H9 (cell line): ENCODE data around the gene KRT71. TPM values are rescaled to one million over a fixed set of nuclear protein-coding genes. Genes with fewer than 3 reads are reported as not detected.

Experiments used
- DNase-seq: peaks from one replicate; pipeline ENCODE4 v3.0.0-alpha.2; 2017
- H2AFZ ChIP-seq: one replicate; pipeline ENCODE4 v1.6.1; 2013; ENCODE audit warnings: mild to moderate bottlenecking, low read length, control low read depth, moderate library complexity
- H2AK5ac ChIP-seq: 2 replicates; pipeline ENCODE4 v1.6.1; 2013; ENCODE audit warnings: low read length, control low read depth, mixed read lengths; ENCODE audit not compliant: insufficient read length
- H2BK120ac ChIP-seq: one replicate; pipeline ENCODE4 v1.6.1; 2013; ENCODE audit warnings: low read depth, mild to moderate bottlenecking, low read length, control low read depth, inconsistent platforms; ENCODE audit not compliant: poor library complexity, severe bottlenecking
- H2BK12ac ChIP-seq: 2 replicates; pipeline ENCODE4 v1.6.1; 2013; ENCODE audit warnings: low read length, control low read depth, mixed read lengths, low read depth; ENCODE audit not compliant: insufficient read length
- H2BK15ac ChIP-seq: 2 replicates; pipeline ENCODE4 v1.6.1; 2013; ENCODE audit warnings: low read depth, low read length, control low read depth
- H2BK20ac ChIP-seq: one replicate; pipeline ENCODE4 v1.6.1; 2013; ENCODE audit warnings: low read depth, mild to moderate bottlenecking, low read length, control low read depth, inconsistent platforms; ENCODE audit not compliant: poor library complexity, severe bottlenecking
- H2BK5ac ChIP-seq: 2 replicates; pipeline ENCODE4 v1.6.1; 2013; ENCODE audit warnings: low read length, control low read depth, mixed read lengths; ENCODE audit not compliant: insufficient read length
- H3K14ac ChIP-seq: 2 replicates; pipeline ENCODE4 v1.6.1; 2013; ENCODE audit warnings: low read length, control low read depth; ENCODE audit not compliant: insufficient read depth
- H3K18ac ChIP-seq: 2 replicates; pipeline ENCODE4 v1.6.1; 2013; ENCODE audit warnings: low read depth, mild to moderate bottlenecking, mixed read lengths, low read length, control low read depth; ENCODE audit not compliant: insufficient read length
- H3K23ac ChIP-seq: 2 replicates; pipeline ENCODE4 v1.6.1; 2013; ENCODE audit warnings: low read length, control low read depth, mixed read lengths, low read depth; ENCODE audit not compliant: insufficient read length
- H3K23me2 ChIP-seq: 2 replicates; pipeline ENCODE4 v1.6.1; 2013; ENCODE audit warnings: low read depth, mild to moderate bottlenecking, mixed read lengths, low read length, control low read depth; ENCODE audit not compliant: insufficient read length, poor library complexity, severe bottlenecking
- H3K27ac ChIP-seq: 2 replicates; pipeline ENCODE4 v1.5.1; 2013; ENCODE audit warnings: low read length, control low read depth, mixed read lengths, low read depth; ENCODE audit not compliant: insufficient read length
- H3K27me3 ChIP-seq: 2 replicates; pipeline ENCODE4 v1.6.1; 2013; ENCODE audit warnings: low read length, control low read depth, inconsistent platforms; ENCODE audit not compliant: insufficient read depth
- H3K4ac ChIP-seq: 2 replicates; pipeline ENCODE4 v1.6.1; 2013; ENCODE audit warnings: low read depth, mild to moderate bottlenecking, control low read depth, inconsistent platforms, low read length, moderate library complexity
- H3K4me1 ChIP-seq: 2 replicates; pipeline ENCODE4 v1.6.1; 2013; ENCODE audit warnings: low read length, control low read depth, inconsistent platforms; ENCODE audit not compliant: insufficient read depth
- H3K4me2 ChIP-seq: 2 replicates; pipeline ENCODE4 v1.6.1; 2013; ENCODE audit warnings: low read length, control low read depth, mixed read lengths; ENCODE audit not compliant: insufficient read length, insufficient read depth
- H3K56ac ChIP-seq: 2 replicates; pipeline ENCODE4 v1.6.1; 2013; ENCODE audit warnings: low read depth, mild to moderate bottlenecking, mixed read lengths, low read length, control low read depth; ENCODE audit not compliant: insufficient read length
- H3K79me1 ChIP-seq: 2 replicates; pipeline ENCODE4 v1.6.1; 2013; ENCODE audit warnings: low read depth, mild to moderate bottlenecking, moderate library complexity, low read length, control low read depth, inconsistent platforms; ENCODE audit not compliant: insufficient read depth, poor library complexity, severe bottlenecking
- H3K79me2 ChIP-seq: 2 replicates; pipeline ENCODE4 v1.6.1; 2013; ENCODE audit warnings: low read length, control low read depth, inconsistent platforms; ENCODE audit not compliant: insufficient read depth
- H3K9ac ChIP-seq: 2 replicates; pipeline ENCODE4 v1.6.1; 2013; ENCODE audit warnings: low read length, control low read depth, mixed read lengths; ENCODE audit not compliant: insufficient read length; ENCODE audit errors: extremely low read depth
- H3K9me3 ChIP-seq: one replicate; pipeline ENCODE4 v1.6.1; 2013; ENCODE audit warnings: low read depth, low read length, inconsistent platforms; ENCODE audit not compliant: control insufficient read depth
- H3T11ph ChIP-seq: one replicate; pipeline ENCODE4 v1.6.1; 2013; ENCODE audit warnings: mild to moderate bottlenecking, low read length, control low read depth, inconsistent platforms
- H4K20me1 ChIP-seq: one replicate; pipeline ENCODE4 v1.6.1; 2013; ENCODE audit not compliant: control insufficient read depth, insufficient read length, insufficient read depth
- H4K5ac ChIP-seq: 2 replicates; pipeline ENCODE4 v1.6.1; 2013; ENCODE audit warnings: low read depth, mild to moderate bottlenecking, mixed read lengths, low read length, control low read depth; ENCODE audit not compliant: insufficient read length
- H4K8ac ChIP-seq: replicated peaks from 2 replicates; pipeline ENCODE4 v1.6.1; 2013; ENCODE audit warnings: low read length, control low read depth, mixed read lengths, low read depth; ENCODE audit not compliant: insufficient read length
- H4K91ac ChIP-seq: 2 replicates; pipeline ENCODE4 v1.6.1; 2013; ENCODE audit warnings: low read depth, mild to moderate bottlenecking, moderate library complexity, mixed read lengths, low read length, control low read depth; ENCODE audit not compliant: insufficient read length
- H3K27ac Mint-ChIP-seq, 3 experiments: 2 replicates in 2 of 3; 3 replicates in 1 of 3; pipeline ENCODE4 v1.8.0; 2020 to 2021; ENCODE audit warnings: mixed read lengths in 3 of 3, mild to moderate bottlenecking in 1 of 3, moderate library complexity in 1 of 3
- H3K27me3 Mint-ChIP-seq: 2 replicates; pipeline ENCODE4 v1.8.0; 2021; ENCODE audit warnings: low read depth, mild to moderate bottlenecking, moderate library complexity, mixed read lengths
- H3K36me3 Mint-ChIP-seq, 3 experiments: 2 replicates in 2 of 3; 3 replicates in 1 of 3; pipeline ENCODE4 v1.8.0; 2020 to 2021; ENCODE audit warnings: low read depth in 3 of 3, mixed read lengths in 3 of 3; ENCODE audit not compliant: insufficient read depth in 1 of 3
- H3K4me1 Mint-ChIP-seq, 2 experiments: 2 replicates each; pipeline ENCODE4 v1.8.0; 2020; ENCODE audit warnings: mixed read lengths in 2 of 2
- H3K4me3 Mint-ChIP-seq, 2 experiments: 2 replicates in 1 of 2; 3 replicates in 1 of 2; pipeline ENCODE4 v1.8.0; 2020 to 2021; ENCODE audit warnings: mild to moderate bottlenecking in 2 of 2, mixed read lengths in 2 of 2, moderate library complexity in 1 of 2
- H3K9me3 Mint-ChIP-seq, 2 experiments: 2 replicates in 1 of 2; 3 replicates in 1 of 2; pipeline ENCODE4 v1.8.0; 2020; ENCODE audit warnings: mild to moderate bottlenecking in 2 of 2, mixed read lengths in 2 of 2, moderate library complexity in 1 of 2
- CTCF ChIP-seq: fragments of 200-600 bp; sonication (generic); conservative IDR thresholded peaks from 3 replicates; pipeline ENCODE4 v1.8.0; 2021; ENCODE audit warnings: antibody characterized with exemption, mild to moderate bottlenecking
- WGBS: extraction: QIAGEN DNeasy Blood & Tissue Kit; methylation state at CpG from one replicate; pipeline ENCODE4 v1.1.7; 2013; ENCODE audit warnings: missing lambda C conversion rate, low lambda C conversion rate, mixed read lengths; ENCODE audit not compliant: insufficient read length; ENCODE audit errors: extremely low coverage; 5-methylcytosine and 5-hydroxymethylcytosine counted together
- total RNA-seq: library from RNA; stranded (reverse); gene quantifications from 2 replicates; pipeline ENCODE4 v1.2.1, GENCODE V29; 2021

Gene KRT71
- total RNA-seq, 1 experiment from 2014 or later, result not detected

GRCh38 chr12:52535574-52535973 lies 17.4 kb downstream of the KRT71 start:
- Mint-ChIP-seq H3K4me1 (peaks cover 5 to 6% of the 10 kb centered on the region in 2 experiments; a peak in 3 of 4 replicates), H3K27ac (no peak overlapping the region; a peak in 1 of 7 replicates), H3K36me3 (no peaks in the 10 kb centered on the region), H3K9me3 (no peaks in the 10 kb centered on the region), H3K4me3 (no peak overlapping the region), H3K27me3 (peaks cover 2% of the 10 kb centered on the region)
- H3K23me2 ChIP-seq, result no peaks in the 10 kb centered on the region
- no peak overlapping the region for H4K5ac ChIP-seq
- no peak overlapping the region for H3K14ac ChIP-seq
- no peak overlapping the region for H3K23ac ChIP-seq
- no peak overlapping the region for H2BK20ac ChIP-seq
- H3K9me3 ChIP-seq, result no peaks in the 10 kb centered on the region
- no CpG with 5 or more reads among the region's 1 CpG for WGBS
- no peak overlapping the region for H4K91ac ChIP-seq
- H3K56ac ChIP-seq, result no peak overlapping the region
- TF ChIP-seq CTCF, result no peak
- no peak overlapping the region for H3K4ac ChIP-seq
- no peak overlapping the region for H3K4me2 ChIP-seq
- H3K4me1 ChIP-seq, result no peaks in the 10 kb centered on the region
- no peak overlapping the region for H3K27ac ChIP-seq
- no peak overlapping the region for H2BK12ac ChIP-seq
- H3K27me3 ChIP-seq, result no peaks in the 10 kb centered on the region
- no peak overlapping the region for H2AFZ ChIP-seq
- H3K18ac ChIP-seq, result no peak overlapping the region
- no peak overlapping the region for H2AK5ac ChIP-seq
- no peak overlapping the region for H2BK5ac ChIP-seq
- no peak overlapping the region for H2BK15ac ChIP-seq
- no peak overlapping the region for H2BK120ac ChIP-seq
- H3T11ph ChIP-seq, result no peak overlapping the region
- no peak overlapping the region for H3K9ac ChIP-seq
- no peaks in the 10 kb centered on the region for H3K79me1 ChIP-seq
- no peak overlapping the region for H4K8ac ChIP-seq
- no peak for DNase-seq
- no peaks in the 10 kb centered on the region for H3K79me2 ChIP-seq
- H4K20me1 ChIP-seq, result no peaks in the 10 kb centered on the region
